Gastrocnemius medialis (tissue), 4 donors: ENCODE results near the gene TECPR2.

Experiments
- POLR2A ChIP-seq, 2 donors: fragments of 450-650 bp; IDR thresholded peaks; one replicate each; pipeline ENCODE4 v1.6.1; 2017; ENCODE audit warnings: antibody characterized with exemption in 2 of 2, mild to moderate bottlenecking in 2 of 2, moderate library complexity in 2 of 2
- TF ChIP-seq, protein P1 (sequence below), 5 experiments: fragments of 450-650 bp in 3 of 5; fragments of 200-600 bp in 2 of 5; sonication (generic) in 2 of 5; IDR thresholded peaks in 4 of 5; conservative IDR thresholded peaks in 1 of 5; 1 replicate in 4 of 5; 2 replicates in 1 of 5; pipeline ENCODE4 v1.5.1; 2016 to 2019; ENCODE audit warnings: antibody characterized with exemption in 5 of 5, mild to moderate bottlenecking in 3 of 5, moderate library complexity in 3 of 5

DNA sequence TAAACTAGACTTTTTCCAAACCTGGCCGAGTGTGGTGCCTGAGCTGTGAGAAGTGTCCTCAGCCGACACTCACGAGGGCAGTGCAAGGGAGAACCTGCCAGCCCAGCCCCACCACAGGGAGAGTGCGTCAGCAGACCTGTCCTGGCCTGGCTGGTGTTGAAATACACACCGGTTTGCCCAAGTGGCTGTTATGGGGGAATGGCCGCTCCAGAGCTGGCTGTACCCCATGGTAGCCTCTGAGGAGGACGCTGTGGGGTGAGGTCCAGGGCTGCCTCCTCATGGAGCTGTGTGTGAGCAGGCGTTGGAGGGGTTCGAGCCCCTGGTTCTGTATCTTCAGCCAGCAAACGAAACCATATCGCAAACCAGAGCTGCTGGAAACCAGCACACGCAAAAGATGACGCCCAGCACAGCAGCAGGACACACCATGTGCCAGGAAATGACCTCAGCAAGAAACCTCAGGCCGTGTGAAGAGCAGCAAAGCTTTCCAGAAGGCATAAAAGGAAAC is 137.5 kb downstream of the TECPR2 start:
- TF ChIP-seq, protein P1, sequence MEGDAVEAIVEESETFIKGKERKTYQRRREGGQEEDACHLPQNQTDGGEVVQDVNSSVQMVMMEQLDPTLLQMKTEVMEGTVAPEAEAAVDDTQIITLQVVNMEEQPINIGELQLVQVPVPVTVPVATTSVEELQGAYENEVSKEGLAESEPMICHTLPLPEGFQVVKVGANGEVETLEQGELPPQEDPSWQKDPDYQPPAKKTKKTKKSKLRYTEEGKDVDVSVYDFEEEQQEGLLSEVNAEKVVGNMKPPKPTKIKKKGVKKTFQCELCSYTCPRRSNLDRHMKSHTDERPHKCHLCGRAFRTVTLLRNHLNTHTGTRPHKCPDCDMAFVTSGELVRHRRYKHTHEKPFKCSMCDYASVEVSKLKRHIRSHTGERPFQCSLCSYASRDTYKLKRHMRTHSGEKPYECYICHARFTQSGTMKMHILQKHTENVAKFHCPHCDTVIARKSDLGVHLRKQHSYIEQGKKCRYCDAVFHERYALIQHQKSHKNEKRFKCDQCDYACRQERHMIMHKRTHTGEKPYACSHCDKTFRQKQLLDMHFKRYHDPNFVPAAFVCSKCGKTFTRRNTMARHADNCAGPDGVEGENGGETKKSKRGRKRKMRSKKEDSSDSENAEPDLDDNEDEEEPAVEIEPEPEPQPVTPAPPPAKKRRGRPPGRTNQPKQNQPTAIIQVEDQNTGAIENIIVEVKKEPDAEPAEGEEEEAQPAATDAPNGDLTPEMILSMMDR (IDR thresholded peaks at IDR 0.05 in 4 of 5, conservative IDR thresholded peaks at IDR 0.05 in 1 of 5): peak in 1 of 5 experiments; percentile 8
- peak; percentile 25 to 47 for TF ChIP-seq POLR2A (IDR thresholded peaks at IDR 0.05)
